Measurements from ENCODE around the gene PFN4. TPM values are rescaled to one million over a fixed set of nuclear protein-coding genes. Genes with fewer than 3 reads are reported as not detected.

The PFN4 gene
- total and polyA plus RNA-seq, 7 donors: 0.18 to 1.2 (median 0.35) TPM; not detected in 1

DNA sequence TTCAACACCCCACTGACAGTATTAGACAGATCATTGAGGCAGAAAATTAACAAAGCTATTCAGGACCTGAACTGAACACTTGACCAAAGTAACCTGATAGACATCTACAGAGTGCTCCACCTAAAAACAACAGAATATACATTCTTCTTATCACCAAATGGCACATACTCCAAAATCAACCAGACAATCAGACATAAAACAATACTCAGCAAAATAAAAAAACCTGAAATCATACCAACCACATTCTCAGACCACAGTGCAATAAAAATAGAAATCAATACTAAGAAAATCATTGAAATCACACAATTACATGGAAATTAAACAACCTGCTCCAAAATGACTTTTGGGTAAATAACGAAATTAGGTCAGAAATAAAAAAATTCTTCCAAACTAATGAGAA is 15.8 kb downstream of the PFN4 start:
- Histone ChIP-seq H3K27me3 (ENCODE audit: insufficient read depth in 3 of 3, low read length in 2 of 3) (no peaks in the 10 kb centered on the region), H3K36me3 (ENCODE audit: insufficient read depth in 1 of 2, low read depth in 1 of 2) (peaks cover 0 to 8% of the 10 kb centered on the region in 2 donors), H3K27ac (no peak overlapping the region), H3K4me3 (no peak overlapping the region), H3K4me1 (no peaks in the 10 kb centered on the region), H3K9me3 (no peaks in the 10 kb centered on the region)
- TF ChIP-seq, protein P1, sequence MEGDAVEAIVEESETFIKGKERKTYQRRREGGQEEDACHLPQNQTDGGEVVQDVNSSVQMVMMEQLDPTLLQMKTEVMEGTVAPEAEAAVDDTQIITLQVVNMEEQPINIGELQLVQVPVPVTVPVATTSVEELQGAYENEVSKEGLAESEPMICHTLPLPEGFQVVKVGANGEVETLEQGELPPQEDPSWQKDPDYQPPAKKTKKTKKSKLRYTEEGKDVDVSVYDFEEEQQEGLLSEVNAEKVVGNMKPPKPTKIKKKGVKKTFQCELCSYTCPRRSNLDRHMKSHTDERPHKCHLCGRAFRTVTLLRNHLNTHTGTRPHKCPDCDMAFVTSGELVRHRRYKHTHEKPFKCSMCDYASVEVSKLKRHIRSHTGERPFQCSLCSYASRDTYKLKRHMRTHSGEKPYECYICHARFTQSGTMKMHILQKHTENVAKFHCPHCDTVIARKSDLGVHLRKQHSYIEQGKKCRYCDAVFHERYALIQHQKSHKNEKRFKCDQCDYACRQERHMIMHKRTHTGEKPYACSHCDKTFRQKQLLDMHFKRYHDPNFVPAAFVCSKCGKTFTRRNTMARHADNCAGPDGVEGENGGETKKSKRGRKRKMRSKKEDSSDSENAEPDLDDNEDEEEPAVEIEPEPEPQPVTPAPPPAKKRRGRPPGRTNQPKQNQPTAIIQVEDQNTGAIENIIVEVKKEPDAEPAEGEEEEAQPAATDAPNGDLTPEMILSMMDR (IDR thresholded peaks at IDR 0.05): no peak
- intact Hi-C loops (cut with DNase I): no loop called here
- ATAC-seq (no peak), DNase-seq (no peak)
- WGBS, 3 donors: 43 to 98% (median 53%) methylated on average over 1 of the region's 1 CpG

DNA sequence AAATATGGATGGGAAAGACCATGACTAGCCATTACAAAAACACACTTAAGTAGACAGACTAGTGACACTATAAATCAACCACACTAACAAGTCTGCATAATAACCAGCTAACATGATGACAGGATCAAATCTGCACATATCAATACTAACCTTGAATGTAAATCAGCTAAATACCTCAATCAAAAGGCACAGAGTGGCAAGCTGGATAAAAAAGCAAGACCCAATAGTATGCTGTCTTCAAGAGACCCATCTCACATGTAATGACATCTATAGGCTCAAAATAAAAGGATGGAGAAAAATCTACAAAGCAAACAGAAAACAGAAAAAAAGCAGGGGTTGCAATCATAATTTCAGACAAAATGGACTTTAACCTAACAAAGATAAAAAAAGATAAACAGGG is 16.3 kb downstream of the PFN4 start:
- H3K9me3 ChIP-seq: no peaks in the 10 kb centered on the region
- ATAC-seq (no peak), DNase-seq (no peak)
- H3K4me3 ChIP-seq: no peak overlapping the region
- TF ChIP-seq, protein P1 (IDR thresholded peaks at IDR 0.05): no peak
- H3K27me3 ChIP-seq (ENCODE audit: insufficient read depth in 3 of 3, low read length in 2 of 3): no peaks in the 10 kb centered on the region
- peaks cover 0 to 8% of the 10 kb centered on the region in 2 donors for H3K36me3 ChIP-seq (ENCODE audit: insufficient read depth in 1 of 2, low read depth in 1 of 2)
- intact Hi-C loops (cut with DNase I): no loop called here
- no peak overlapping the region for H3K27ac ChIP-seq
- H3K4me1 ChIP-seq: no peaks in the 10 kb centered on the region

GRCh38 chr2:24105816-24106215 is 17.3 kb downstream of the PFN4 start:
- DNase-seq: no peak
- H3K36me3 ChIP-seq (ENCODE audit: insufficient read depth in 1 of 2, low read depth in 1 of 2): peaks cover 0 to 11% of the 10 kb centered on the region in 2 donors
- no peaks in the 10 kb centered on the region for H3K9me3 ChIP-seq
- H3K4me1 ChIP-seq: no peaks in the 10 kb centered on the region
- intact Hi-C loops (cut with DNase I): no loop called here
- no peak overlapping the region for H3K27ac ChIP-seq
- H3K4me3 ChIP-seq: no peak overlapping the region
- TF ChIP-seq, protein P1 (IDR thresholded peaks at IDR 0.05): no peak
- WGBS, 3 donors: 25 to 50% (median 50%) methylated on average over 2 of the region's 2 CpGs
- H3K27me3 ChIP-seq (ENCODE audit: insufficient read depth in 3 of 3, low read length in 2 of 3): no peaks in the 10 kb centered on the region
- ATAC-seq: no peak

DNA sequence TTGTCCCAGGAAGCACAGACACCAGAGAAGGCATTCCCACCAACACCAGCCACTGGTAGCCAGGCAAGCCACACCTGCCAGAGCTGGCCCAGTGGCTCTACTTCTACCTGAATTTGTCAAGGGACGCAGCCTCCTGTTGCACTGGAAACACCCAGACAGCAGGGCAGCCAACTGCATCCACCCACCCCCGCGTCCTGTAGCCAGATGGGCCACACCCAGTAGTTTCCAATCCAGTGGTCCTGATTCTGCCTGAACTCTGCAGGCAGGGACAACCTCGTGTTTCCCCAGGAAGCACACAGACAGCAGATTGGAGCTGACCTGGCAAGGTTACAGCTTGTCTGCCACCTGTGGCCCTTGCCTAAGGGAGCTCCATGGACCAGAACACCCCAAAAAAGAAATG is 18.2 kb downstream of the PFN4 start:
- Histone ChIP-seq H3K36me3 (ENCODE audit: insufficient read depth in 1 of 2, low read depth in 1 of 2) (peaks cover 0 to 11% of the 10 kb centered on the region in 2 donors), H3K9me3 (no peaks in the 10 kb centered on the region), H3K27ac (no peak overlapping the region), H3K27me3 (ENCODE audit: insufficient read depth in 3 of 3, low read length in 2 of 3) (no peaks in the 10 kb centered on the region), H3K4me3 (no peak overlapping the region), H3K4me1 (no peaks in the 10 kb centered on the region)
- TF ChIP-seq, protein P1 (IDR thresholded peaks at IDR 0.05): no peak
- DNase-seq (no peak), ATAC-seq (no peak)
- 58 to 77% (median 66%) methylated on average over 4 of the region's 4 CpGs for WGBS, 3 donors
- intact Hi-C loops (cut with DNase I): no loop called here

DNA sequence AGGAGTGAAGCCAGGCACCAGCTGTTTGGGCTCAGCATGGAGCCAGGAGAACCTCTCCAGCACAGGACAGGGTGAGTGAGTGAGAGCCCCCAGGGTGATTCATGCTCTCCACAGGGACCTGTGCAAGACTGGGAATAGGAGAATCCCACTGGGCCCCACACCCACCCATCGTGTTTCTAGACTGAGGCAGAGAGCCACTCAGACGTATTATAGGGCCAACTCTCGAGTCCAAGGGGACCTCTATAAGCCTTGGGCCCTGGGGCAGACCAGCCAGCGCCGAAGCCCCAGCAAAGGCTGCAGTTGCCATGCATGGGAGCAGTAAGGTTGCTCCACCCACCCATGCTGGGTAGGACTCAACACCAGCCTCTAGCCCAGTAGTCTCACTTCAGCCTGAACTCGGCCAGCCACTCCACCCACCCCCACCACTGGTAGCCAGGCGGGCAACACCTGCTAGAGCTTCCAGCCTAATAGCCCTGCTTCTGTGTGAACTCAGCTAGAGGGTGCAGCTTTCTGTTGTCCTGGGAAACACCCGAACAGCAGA is 19.0 kb downstream of the PFN4 start:
- ATAC-seq (no peak), DNase-seq (no peak)
- Histone ChIP-seq H3K4me1 (no peaks in the 10 kb centered on the region), H3K4me3 (no peak overlapping the region), H3K27ac (no peak overlapping the region), H3K36me3 (ENCODE audit: insufficient read depth in 1 of 2, low read depth in 1 of 2) (peaks cover 0 to 11% of the 10 kb centered on the region in 2 donors), H3K9me3 (no peaks in the 10 kb centered on the region), H3K27me3 (ENCODE audit: insufficient read depth in 3 of 3, low read length in 2 of 3) (no peaks in the 10 kb centered on the region)
- intact Hi-C loops (cut with DNase I): no loop called here
- TF ChIP-seq, protein P1 (IDR thresholded peaks at IDR 0.05): no peak
- WGBS, 3 donors: 90 to 96% (median 96%) methylated on average over 8 of the region's 8 CpGs

Data from psoas muscle (tissue), 8 donors.